Retinal pigment epithelial cell (primary cell): ENCODE data around the gene KCNE1.

Experiments used
- DNase-seq: peaks from one replicate; pipeline ENCODE4 v3.0.0-alpha.2; 2010; ENCODE audit warnings: low read depth
- H3K4me3 ChIP-seq: 2 replicates; pipeline ENCODE4 v1.5.1; 2011; ENCODE audit warnings: mild to moderate bottlenecking, low read length, control low read depth, moderate library complexity
- CTCF ChIP-seq: conservative IDR thresholded peaks from 2 replicates; pipeline ENCODE4 v1.5.1; 2011; ENCODE audit warnings: low read depth, low read length, control low read depth, inconsistent platforms

Gene KCNE1

GRCh38 chr21:34520281-34520680, 8.3 kb upstream of the KCNE1 start:
- DNase-seq, result no peak
- no peak overlapping the region for H3K4me3 ChIP-seq
- no peak for TF ChIP-seq CTCF

GRCh38 chr21:34519694-34520093, 7.7 kb upstream of the KCNE1 start:
- no peak for DNase-seq
- no peak overlapping the region for H3K4me3 ChIP-seq
- no peak for TF ChIP-seq CTCF

- DNase-seq, result no peak
- no peak overlapping the region for H3K4me3 ChIP-seq
- TF ChIP-seq CTCF, result no peak
Measured at GRCh38 chr21:34519016-34519415, 7.0 kb upstream of the KCNE1 start.

- H3K4me3 ChIP-seq, result no peak overlapping the region
- no peak for DNase-seq
- TF ChIP-seq CTCF, result no peak
Measured at GRCh38 chr21:34518301-34518700, 6.3 kb upstream of the KCNE1 start.

- no peak for DNase-seq
- TF ChIP-seq CTCF, result peak; percentile 42
- H3K4me3 ChIP-seq, result no peak overlapping the region
Measured at GRCh38 chr21:34517491-34518245, 5.7 kb upstream of the KCNE1 start.

- DNase-seq, result no peak
- TF ChIP-seq CTCF, result no peak
- H3K4me3 ChIP-seq, result no peak overlapping the region
Measured at GRCh38 chr21:34517039-34517438, 5.0 kb upstream of the KCNE1 start.

- no peak for TF ChIP-seq CTCF
- no peak overlapping the region for H3K4me3 ChIP-seq
- DNase-seq, result no peak
Measured at GRCh38 chr21:34514576-34515115, 2.6 kb upstream of the KCNE1 start.
